IPS DF 19.7 (cell line): ENCODE results near the gene MAU2.
"Not testable (repeated sequence)": the region's sequence is repeated elsewhere in the genome, so short reads cannot be mapped to it uniquely, and the experiment has no call there.

Experiments used
- DNase-seq: peaks from one replicate; pipeline ENCODE4 v3.0.0-alpha.2; 2013; ENCODE audit warnings: low read depth, low spot score

The MAU2 gene

DNA sequence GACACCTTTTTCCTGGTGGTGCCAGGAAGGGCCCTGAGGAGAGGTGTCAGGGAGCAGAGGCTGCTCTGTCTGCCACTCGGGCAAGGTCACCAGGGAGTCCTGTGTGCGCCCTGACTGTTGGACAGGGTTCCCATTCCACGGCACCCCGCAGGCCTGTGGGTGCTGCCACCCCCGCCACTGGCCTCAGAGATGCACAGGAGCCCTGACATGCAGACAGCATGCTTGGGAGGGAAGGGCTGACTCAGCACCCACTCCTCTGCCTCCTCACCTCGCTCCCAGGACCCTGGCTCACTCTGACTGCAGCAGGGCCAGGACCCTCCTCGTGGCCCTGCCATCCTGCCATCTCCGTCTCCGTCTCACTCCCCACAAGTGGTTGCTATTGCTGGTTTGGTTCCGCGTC lies 25.3 kb downstream of the MAU2 start:
- no peak for DNase-seq

DNA sequence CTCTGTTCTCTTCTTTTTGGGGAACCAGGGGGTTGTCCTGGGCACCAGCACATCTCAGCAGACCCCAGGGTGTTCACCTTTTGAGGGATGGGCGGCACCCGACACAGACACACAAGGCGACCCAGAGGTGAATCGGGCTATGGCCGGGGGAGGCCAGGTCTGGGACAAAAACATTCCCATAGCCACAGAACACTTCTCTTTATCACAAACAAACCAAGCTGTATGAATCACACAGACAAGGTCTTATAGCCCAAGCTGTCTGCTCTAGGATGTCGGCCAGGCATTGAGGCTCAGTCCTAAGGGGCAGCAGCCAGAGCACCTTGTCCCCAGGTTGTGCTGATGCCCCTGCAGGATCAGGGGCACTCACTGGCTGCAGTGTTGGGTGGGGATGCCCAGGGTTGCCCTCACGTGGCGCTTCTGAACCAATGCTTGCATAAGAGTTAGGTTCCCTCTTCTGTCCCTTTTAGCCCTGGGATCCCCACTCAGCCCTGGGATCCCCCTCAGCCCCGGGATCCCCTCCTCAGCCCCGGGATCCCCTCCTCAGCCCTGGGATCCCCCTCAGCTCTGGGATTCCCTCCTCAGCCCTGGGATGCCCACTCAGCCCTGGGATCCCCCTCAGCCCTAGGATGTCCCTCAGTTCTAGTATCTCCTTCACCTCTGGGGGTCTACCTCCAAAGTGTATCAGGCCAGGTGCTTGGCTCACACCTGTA lies 26.9 kb downstream of the MAU2 start:
- DNase-seq = no peak

DNA sequence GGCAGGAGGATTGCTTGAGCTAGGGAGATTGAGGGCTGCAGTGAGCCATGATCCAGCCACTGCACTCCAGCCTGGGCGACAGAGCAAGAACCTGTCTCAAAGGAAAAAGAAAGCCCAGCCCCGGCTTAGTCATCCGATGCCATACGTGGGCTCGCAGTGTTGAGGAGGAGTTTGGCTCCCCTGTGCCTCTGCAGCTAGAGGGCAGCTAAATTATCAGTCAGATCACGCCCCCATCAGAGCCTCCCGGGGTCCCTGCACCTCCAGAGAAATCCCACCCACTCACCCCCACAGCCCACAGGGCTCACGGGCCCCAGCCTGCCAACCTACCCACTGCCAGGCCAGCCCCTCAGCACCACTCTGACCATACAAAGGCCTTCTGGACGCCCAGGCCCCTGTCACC lies 27.6 kb downstream of the MAU2 start:
- DNase-seq = no peak

DNA sequence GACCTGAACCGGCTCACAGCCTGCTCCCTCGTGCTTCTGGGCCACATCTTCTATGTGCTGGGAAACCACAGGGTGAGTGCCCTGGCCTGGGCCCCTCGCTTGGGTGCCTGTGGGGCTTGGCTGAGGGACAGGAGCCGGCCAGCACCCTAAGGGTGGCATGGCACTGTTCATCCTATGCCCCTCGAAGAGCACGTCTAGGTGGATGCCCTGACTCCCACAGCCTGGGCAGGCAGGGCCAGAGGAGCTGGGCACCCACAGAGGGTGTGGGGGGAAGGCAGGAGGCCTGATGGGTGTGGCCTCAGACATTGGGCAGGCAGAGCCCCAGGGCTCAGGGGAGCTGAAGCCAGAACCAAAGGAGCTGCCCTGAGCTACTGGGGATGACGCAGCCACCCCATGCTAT lies 28.7 kb downstream of the MAU2 start:
- no peak for DNase-seq

DNA sequence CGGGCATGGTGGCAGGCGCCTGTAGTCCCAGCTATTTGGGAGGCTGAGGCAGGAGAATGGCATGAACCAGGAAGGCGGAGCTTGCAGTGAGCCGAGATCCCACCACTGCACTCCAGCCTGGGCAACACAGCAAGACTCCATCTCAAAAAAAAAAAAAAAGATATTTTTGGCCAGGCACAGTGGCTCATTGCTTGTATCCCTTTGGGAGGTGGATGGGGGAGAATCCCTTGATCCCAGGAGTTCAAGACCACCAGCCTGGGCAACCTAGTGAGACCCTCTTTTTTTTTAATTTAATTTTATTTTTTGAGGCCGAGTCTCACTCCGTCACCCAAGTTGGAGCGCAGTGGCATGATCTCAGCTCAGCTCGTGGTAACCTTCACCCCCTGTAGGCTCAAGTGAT lies 30.1 kb downstream of the MAU2 start:
- DNase-seq = not testable (repeated sequence)

DNA sequence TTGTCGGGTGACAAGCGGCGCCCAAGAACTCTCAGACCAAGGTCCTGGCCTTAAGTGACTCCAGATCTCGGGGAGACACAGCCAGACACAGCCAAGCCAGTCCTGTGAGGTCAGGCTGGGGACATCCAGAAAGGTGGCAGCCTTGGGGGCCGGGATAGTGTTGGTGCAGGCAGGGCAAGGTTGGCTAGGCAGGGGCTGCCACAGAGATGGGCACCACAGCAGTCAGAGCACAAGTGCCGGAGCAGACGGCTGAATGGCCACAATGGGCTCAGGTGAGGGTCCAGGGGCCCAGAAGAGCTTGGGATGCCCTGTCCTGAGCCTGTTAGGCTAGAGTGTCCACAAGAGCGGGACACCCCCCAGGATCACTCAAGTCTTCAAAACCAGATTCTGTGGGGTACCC lies 32.2 kb downstream of the MAU2 start:
- DNase-seq = no peak

DNA sequence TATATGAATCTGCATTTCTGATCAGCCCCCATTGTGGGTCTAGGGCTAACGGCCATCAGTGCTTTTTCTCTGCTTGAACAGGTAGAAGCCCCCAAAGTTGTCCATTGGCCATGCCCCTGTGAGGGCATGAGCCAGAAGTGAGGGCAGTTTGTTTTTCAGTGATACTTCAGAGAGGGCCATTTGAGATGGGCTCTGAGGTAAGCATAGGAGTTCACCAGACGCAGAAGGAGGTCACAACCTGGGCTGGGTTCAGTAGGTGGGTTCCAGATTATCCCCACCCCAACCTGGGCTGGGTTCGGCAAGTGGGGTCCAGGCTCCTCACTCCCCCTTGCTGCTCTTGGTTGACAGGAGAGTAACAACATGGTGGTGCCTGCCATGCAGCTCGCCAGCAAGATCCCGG lies 33.4 kb downstream of the MAU2 start:
- DNase-seq = no peak

DNA sequence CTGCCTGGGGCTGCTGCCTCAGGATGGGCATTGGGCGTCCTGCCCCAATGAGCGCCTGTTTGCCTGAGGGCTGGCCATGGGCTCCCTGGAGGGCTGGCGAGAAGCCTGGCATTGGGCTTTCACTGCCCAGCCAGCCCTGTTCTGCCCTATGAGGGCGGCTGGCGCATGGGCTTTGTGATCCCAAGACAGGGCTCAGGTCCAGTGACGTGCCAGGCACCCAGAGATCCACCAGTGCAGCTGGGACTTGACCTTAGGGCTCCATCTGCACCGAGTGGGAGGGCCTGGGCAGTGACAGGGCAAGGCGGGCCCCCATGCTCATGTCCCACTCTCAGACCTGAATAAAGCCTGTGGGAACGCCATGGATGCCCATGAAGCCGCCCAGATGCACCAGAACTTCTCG lies 34.3 kb downstream of the MAU2 start:
- no peak for DNase-seq

DNA sequence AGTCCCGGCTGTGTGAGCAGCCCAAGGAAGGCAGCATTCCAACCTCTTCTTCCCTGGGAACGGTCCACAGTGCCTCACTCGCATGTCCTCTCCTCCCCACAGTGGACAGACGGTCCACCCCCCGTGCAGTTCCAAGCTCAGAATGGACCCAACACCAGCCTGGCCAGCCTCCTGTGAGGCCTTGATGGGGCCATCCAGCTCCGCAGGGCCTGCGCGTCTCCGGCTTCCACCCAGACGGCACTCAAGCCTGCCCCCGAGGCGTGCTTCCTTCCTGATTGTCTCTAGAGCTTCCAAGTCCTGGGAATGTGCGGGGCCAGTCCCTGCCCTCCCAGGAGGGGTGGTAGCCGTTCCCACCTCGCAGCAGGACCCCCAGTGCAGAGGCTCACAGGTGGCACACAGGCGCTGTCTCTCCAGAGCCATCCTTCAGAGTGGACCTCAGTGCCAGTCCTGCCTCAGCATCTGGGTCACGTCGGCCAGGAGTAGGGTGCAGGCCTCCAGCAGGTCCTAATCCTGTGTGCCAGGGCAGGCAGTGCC lies 35.0 kb downstream of the MAU2 start:
- DNase-seq = no peak

DNA sequence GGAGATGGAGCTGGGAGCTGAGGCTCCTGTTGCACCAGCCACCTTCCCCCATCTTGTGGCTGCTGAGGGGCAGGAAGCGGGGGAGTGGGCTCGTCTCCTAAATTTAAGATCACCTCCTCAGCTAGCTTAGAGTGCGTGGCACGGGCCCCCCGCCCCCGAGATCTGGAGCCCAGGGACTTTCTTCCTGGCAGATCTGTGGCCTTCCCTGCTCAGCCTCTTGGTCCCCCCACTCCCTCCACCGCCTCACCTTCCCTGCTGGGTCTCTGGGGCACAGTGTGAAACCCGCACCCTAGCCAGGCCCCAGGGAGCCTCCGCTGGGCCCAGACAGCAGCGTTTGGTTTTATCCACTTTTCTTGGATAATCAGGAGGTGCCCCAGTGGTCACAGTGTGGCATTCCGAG lies 35.9 kb downstream of the MAU2 start:
- DNase-seq = no peak

DNA sequence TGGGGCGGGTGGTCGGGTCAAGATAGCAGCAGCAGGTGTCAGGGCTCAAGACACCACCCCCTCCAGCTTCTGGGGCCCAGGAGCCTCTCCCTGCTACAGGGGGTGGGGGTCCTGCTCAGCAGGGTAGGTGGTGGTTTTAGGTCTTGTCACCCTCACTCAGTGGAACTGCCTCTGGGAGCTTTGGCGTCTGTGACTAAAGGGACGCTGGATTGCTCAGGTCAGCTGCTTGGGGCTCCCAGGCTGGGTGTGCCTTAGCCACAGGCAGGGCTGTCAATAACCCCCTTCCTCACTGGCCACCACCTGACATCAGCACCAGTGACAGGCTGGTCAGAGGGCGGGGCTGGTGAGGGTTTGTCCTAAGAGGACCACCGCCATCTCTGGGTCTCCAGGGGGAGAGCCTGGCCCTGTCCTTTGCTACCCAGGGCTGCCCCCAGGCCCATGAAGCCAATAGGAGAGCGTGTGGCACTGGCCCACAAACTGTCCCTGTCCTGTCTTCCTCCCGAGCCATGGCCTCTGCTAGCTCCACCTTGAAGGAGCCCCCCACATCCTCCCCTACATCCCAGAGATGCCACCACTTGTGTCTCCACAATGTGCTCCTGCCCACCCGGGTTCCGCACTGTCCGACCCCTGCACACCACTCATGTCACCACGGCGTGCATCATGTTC lies 36.4 kb downstream of the MAU2 start:
- no peak for DNase-seq

DNA sequence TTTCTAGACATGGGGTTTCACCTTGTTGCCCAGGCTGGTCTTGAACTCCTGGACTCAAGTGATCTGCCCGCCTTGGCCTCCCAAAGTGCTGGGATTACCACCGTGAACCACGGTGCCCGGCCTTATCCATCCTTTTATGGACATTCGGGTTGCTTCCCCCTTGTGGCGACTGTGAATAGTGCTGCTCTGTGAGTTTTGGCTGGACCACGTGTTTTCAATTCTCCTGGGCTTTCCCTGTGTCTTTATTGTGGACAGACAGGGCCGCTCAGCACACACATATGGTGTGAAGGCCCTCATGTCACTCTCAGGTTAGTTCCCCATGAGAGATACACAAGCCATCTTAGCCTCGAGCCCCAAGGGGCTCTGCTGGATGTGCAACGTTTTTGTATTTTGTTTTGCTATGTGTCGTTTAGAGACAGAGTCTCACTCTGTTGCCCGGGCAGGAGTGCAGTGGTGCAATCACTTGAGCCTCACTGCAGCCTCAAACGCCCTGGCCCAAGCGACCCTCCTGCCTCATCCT lies 40.5 kb downstream of the MAU2 start:
- DNase-seq = peak; percentile 78

DNA sequence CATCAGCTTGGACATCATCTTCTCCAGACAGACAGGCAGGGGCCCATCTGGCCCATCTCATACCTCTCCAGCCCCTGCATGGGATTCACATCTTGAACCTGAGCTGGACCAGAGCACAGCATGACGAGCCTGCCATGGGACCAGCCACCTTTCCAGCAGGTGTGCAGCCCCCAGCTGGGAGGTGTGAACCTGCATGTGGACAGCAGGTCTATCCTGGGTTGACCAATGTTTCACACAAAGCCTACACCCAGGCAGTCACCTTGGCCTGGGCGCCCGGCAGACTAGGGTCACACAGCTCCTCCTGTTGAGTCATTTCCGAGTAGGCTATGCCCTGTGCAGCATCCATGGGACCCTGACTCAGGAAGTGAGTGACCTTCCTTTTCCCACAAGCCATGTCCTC lies 41.4 kb downstream of the MAU2 start:
- DNase-seq = no peak

DNA sequence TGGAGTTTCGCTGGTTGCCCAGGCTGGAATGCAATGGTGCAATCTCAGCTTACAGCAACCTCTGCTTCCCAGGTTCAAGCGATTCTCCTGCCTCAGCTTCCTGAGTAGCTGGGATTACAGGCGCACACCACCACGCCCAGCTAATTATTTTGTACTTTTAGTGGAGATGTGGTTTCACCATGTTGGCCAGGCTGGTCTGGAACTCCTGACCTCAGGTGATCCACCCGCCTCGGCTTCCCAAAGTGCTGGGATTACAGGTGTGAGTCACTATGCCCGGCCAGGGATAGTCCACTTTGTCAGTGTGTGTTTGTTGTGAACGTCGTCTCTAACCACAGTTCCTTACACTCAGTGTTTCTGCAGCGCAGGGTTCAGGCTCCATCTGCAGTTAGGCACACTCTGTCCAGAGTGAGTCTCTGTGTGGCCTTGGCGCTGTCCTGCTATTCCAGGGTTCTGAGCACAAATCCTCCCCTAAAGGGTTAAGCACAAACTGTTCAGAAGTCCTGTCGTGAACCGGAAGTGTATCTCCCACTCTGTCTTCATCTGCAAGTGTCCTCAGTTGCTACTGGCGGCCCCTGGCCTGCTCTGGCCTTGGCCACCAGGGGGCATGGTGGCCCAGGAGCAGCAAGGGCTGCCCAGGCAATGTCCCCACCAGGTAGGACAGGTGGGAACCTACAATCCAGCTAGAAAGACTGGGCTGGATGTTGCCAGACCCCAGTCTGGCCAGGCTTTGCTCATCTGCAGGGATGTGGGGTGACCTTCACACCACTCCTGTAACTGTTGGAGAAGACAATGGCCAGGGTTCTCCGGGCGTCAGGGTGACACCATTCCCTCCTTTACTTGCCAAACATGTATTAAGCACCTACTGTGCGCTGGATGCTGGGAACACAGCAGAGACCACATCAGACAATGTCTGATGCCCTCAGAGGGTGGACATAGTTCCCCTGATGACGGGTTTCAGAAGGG lies 46.1 kb downstream of the MAU2 start:
- peak; percentile 82 for DNase-seq

DNA sequence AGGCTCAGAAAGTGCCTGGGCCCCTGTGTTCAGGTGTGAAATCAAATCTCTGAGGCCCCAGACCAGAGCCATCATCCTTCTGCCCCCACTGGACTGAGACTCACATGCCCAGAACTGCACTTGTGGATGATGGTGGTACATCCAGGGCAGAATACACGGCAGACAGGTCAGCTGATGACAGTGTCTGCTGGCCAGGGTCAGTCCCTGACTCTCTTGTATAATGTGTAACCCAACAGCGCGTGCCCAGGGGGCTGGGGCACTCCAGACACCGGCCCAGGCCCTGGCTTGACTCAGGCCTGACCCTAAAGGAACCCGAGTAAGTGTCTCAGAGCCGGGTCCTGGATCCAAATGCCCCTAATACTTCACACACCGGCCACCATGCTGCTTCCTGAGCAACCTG lies 47.5 kb downstream of the MAU2 start:
- no peak for DNase-seq

DNA sequence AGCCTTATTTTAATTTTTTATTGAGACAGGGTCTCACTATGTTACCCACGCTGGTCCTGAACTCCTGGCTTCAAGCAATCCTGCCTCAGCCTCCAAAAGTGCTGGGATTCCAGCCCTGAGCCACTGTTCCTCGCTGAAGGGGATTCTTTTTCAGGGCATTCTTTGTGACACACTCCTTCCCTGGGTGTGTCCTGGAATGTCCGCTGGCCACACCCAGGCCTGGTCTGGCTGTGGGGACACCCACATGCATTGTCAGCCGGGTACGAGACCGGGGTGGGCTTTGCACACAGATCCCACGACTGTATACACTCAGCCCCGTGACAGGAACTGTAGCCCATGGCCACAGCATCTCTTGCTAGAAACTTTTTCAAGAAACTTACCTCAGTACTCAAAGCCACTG lies 50.4 kb downstream of the MAU2 start:
- no peak for DNase-seq

DNA sequence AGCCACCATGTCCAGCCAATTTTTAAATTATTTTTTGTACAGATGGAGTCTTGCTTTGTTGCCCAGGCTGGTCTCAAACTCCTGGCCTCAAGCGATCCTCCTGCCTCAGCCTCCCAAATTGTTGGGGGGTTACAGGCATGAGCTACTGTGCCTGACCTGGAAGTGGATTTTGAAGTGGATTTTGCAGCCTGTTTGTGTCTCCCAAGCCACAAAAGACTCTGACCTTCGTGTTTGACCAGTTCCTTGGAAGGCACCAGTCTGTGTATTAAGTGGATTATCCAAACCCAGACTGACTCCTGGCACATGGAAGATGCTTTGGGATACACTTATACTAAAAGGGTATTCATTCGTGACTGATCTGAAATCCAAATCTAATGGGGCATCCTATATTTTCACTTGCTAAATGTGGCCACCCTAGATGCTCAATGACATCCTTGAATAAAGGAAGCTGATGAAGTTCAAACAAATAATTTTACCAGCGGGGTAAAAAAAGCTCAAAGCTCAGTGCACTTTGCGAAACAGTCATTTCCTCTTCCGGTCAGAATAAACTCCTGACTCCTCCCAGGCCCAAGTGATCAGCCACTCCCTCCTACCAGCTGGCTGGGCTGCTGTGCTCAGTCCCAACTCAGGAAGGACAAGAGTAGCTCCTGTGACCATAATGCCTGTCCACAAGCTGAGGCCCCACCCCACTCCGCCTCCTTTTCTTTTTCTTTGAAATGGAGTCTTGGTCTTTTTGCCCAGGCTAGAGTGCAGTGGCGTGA lies 52.2 kb downstream of the MAU2 start:
- DNase-seq = no peak

DNA sequence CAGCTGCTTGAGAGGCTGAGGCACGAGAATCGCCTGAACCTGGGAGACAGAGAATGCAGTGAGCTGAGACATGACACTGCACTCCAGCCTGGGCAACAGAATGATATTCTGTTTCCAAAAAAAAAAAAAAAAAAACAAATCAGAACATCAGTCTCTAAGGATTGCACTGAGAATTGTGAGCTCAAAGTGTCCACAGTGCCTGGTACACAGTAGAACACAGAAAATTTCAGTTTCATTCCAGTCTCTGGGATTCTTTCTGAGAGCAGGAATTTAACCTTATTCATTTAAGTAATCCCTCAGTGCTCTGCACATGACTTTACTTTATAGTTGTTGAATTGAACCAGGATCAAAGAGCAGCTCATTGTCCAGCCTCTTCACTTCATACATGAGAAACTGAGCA lies 58.9 kb downstream of the MAU2 start:
- no peak for DNase-seq

DNA sequence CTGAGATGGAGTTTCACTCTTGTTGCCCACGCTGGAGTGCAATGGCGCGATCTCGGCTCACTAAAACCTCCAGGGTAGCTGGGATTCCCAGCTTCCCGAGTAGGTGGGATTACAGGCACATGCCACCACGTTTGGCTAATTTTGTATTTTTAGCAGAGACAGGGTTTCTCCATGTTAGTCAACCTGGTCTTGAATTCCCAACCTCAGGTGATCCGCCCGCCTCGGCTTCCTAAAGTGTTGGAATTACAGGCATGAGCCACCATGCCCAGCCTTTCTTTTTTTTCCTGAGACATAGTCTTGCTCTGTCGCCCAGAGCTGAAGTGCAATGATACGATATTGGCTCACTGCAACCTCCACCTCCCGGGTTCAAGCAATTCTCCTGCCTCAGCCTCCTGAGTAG lies 59.7 kb downstream of the MAU2 start:
- DNase-seq = not testable (repeated sequence)

DNA sequence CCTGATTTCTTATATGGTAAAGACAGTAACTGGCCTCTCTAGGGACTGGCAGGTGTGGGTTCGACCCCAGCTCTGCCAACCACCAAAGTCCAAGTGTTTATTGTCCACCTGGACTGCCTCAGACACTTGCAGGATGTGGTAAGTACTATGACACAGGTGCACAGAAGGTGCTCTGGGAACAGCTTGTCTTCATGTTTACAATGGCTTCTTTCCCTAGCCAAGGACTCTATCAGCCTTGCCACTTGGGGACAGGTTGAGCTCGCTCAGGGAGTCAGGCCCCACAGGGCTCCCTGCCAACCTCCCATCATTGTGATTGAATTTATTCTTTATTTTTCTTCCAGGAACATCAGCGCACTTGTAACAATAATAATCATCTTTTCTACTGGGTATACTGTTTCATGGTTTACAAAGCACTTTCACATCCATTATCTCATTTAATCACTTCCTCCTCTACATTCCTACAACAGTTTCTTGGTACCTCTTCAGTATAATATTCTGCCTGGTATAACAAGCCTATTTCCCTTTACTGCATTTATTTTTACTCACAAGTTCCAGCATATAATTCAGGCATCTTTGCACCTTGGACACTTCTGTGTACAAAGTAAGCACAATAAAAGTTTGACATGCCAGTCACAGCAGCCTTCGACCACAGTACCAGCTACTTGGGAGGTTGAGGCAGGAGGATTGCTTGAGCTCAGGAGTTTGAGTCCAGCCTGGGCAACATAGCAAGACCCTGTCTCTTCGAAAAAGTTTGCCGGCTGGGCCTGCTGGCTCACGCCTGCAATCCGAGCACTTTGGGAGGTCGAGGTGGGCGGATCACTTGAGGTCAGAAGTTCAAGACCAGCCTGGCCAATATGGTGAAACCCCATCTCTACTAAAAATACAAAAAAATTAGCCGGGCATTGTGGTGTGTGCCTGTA lies 60.6 kb downstream of the MAU2 start:
- no peak for DNase-seq
